Activated CD4-positive, alpha-beta T cell treated with anti-CD3 and anti-CD28 coated beads for 48 hours (primary cell): ENCODE data around the gene TULP3.

Experiments
- DNase-seq: peaks from one replicate; pipeline ENCODE4 v3.0.0-alpha.2; 2020

The TULP3 gene

GRCh38 chr12:2936301-2936700 lies 45.6 kb downstream of the TULP3 start:
- DNase-seq, result no peak

GRCh38 chr12:2937500-2937899 lies 46.8 kb downstream of the TULP3 start:
- DNase-seq, result no peak

DNA sequence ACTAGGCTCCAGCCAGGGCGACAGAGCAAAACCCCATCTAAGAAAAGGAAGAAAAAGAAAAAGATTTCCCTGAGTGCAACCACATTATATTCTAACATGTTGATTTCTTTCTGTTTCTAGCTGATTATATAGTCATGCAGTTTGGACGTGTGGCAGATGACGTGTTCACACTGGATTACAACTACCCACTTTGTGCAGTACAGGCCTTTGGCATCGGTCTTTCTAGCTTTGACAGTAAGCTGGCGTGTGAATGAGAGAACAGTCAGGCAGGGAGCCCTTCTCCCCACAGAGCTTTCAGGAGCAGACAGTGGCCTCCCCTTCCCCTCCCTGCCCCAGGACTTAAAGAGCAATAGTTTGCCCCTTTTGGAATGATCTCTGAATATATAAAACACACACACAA lies 48.5 kb downstream of the TULP3 start:
- DNase-seq, result no peak

GRCh38 chr12:2940564-2940963 lies 49.9 kb downstream of the TULP3 start:
- no peak for DNase-seq

- no peak for DNase-seq
These were observed 50.8 kb downstream of the TULP3 start for GRCh38 chr12:2941524-2941923.

DNA sequence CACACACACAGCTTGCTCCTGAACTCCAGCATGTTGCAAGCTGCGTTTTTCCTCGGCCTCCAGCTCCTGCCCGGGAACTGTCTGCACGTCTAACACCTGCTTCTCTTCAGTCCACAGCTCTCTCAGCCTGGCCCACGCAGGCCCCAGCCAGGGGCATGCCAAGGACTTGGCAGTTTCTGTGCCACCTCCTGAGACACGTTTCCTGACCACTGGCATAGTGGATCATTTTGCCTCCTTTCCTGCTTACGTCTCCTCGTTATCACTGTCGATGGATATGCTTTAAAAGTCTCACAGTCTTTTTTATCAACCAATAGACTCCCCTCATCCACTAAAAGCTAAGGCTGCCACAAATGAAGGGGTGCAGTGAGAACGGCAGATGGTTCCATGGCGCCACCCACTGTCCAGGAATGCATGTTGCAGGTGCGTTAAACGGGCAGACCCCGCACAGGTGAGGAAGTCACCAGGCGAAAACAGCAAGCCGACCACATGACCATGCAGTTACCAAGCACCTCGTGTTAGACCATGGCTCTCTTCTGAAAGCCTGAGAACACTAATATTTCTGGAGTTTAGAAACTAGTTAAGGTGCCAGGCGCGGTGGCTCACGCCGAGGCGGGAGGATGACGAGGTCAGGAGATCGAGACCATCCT lies 53.8 kb downstream of the TULP3 start:
- peak; percentile 77 for DNase-seq

- no peak for DNase-seq
These were observed 58.7 kb downstream of the TULP3 start for GRCh38 chr12:2949411-2949810.

GRCh38 chr12:2955888-2956287 lies 65.2 kb downstream of the TULP3 start:
- DNase-seq, result no peak

DNA sequence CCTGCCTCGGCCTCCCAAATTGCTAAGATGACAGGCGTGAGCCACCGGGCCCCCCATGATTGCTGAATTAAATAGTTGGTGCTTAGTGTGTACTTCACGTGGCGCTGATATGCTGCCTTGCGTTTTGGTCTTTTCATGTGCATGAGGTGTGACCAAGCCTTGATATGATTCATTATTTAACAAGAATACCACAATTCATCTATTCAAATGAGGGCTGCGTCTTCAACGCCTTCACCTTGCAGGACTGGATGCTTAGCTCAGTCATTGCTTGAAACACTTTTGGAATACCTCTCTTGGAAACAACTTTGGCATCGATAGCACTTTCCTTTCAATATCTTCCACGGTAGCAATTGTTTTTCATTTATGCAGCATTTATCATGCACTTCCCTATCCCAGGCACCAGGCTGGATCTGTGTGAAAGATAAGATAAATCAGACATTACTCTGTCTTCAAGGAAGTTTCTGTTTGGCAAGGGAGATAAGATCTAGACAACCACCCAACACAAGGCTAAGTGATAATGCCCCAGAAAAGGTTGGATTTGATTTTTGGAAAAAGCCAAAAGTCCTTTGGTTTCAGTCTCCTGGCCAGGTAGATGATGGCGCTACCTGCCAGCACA lies 67.2 kb downstream of the TULP3 start:
- no peak for DNase-seq

DNA sequence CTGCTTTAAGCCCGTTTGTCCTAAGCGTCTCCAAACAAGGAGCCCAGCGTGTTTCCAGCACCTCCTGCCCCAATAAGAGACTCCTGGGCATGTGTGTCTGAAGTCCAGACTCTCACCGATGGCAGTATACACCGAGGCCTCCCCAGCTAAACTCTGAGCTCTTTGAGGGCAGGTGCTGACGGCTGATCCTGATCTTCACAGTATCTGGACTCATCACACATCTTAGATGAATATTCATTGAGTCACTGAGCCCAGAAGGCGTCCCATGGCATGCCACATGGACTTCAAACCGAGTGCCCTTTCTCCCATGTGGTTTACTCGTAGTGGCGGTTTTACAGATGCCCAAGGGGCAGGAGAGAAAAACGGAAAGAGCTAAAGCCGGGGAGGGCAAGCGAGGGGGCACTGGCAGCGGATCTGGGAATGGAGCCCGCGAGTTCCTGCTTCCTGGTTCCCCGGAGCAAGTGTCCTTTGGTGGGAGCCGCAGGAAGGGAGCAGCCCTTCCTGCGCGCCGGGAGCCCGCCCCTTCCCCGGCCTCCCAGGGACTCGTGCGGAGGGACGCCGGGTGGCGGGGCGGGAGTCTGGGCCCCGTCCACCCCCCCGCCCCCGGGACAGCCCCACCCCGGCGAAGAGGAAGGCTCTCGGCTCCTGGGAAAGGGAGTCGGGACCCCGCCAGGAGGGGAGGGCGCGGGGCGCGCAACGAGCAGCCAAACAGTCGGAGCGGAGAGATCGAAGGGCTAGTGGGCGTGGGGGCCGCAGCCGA lies 67.9 kb downstream of the TULP3 start:
- DNase-seq, result peak; percentile 13

DNA sequence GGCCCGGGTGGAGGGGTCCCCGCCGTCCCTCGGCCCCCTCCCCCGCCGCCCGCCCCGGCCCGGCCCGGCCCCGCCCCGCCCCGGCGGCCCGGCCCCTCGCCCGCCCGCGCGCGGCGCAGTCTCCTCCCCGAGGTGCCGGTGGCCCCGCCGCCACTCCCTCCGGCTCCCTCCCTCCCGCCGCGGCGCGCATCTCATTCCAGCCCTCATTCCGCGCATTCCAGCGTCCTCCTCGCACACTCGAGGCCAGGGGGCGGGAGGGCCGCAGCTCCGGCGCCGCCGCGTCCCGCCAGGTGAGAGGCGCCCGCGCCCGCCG lies 68.5 kb downstream of the TULP3 start, which contains the start of gene TEAD4:
TEAD4 (plus strand) TSS at position 206 of the 313 bp plus-strand sequence.
- peak; percentile 38 for DNase-seq

- peak; percentile 39 for DNase-seq
These were observed 69.1 kb downstream of the TULP3 start for GRCh38 chr12:2959505-2960389.

DNA sequence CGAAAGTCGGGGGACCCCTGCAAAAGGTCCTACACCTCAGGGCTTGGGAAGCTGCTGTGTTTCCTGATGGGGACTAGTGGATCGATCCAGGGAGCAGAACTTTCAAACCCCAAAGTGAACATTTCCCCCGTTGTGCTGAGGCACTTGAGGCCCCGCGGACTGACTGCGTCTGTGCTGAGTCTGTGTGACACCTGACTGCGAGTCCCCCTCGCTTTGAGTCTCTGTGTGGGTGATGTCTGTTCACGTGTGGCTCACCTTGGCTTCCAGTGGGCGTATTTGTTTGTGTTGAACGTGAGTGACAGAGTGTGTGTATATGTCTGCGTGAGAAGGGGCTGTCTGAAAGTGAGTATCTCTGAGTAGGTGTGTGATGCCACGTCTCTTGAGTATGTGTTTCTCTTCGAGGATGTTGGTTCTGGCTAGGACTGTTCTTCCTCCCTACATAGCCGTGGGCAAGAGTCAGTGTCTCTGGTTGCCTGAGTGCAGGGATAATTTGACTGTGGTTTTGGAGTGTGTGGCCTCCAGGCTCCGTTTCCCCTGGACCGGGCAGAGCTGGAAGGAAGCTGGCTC lies 69.8 kb downstream of the TULP3 start:
- DNase-seq, result peak; percentile 36

DNA sequence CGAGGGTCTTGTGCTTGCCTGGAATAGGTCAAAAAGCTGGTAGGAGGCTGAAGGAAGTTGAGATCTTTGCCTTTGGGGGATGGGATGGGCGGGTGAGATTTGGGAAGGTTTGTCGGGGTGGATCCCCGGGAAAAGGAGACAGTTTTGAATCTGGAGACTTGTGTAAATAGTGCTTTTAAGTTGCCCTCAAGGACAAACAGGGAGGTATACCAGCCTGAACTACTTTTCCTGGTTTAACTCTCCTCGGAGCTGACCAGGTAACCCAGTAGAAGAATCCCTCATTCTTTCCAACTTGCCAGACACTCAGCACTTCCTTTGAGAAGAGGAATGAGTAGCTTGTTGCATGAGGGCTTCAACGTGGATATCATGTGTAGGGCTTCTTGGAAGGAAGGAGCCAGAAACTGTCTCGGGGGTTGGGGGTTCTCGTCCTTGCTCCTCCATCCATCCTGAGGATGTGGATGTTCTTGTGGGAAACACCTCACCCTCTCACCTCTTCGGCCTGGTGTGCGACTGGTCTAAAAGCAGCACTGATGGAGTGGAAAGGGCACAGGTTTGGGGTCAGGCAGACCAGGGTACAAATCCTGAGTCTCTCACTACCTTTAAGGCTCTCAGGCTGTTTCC lies 70.4 kb downstream of the TULP3 start:
- no peak for DNase-seq

DNA sequence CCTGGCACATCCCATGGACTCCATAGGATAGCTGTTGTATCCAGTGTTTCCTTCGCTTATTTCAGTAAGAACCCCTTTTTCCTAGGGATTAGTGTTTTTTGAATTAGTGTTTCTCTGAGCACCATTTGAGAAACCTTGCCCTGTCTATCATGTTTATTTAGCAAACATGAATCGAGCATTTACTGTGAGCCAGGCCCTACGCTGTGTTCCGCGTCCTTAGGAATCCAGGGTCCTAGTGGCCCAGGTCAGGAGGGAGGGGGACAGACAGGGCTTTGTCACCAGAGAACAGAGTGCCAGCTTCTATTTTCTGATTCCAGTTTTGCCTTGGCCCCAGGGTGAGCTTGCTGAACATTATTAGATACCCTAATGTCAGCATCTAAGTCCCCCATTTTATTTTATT lies 71.0 kb downstream of the TULP3 start:
- no peak for DNase-seq

DNA sequence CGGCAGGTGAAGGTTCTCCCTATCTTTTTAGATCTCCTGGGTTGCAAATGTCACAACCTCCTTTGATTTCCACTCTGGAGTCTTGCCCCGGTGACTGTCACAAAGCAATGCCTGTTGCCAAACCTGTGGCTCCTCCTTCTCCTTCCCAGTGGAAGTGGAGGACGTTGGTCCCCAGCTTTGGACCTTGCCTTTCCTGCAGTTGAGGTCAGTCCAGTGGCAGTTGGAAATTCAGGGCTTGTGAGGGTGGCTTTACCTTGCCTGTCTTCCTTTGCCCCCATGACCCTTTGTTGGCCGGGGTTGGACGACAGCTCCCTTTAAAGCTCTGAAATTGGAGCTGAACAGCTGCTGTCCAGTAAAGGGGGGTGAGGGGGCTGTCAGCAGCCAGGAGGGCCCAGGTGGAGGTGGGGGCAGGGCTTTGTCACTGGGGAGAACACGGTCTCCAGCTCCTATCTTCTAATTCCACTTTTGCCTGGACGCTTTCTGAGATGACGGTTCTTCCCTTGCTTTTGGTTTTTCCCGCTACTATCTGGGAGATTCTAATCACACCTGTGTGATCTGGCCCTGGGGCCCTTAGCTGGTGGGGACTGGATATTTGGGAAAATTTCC lies 72.6 kb downstream of the TULP3 start:
- no peak for DNase-seq

- DNase-seq, result no peak
These were observed 73.1 kb downstream of the TULP3 start for GRCh38 chr12:2963760-2964292.

- no peak for DNase-seq
These were observed 77.0 kb downstream of the TULP3 start for GRCh38 chr12:2967651-2968050.

- DNase-seq, result no peak
These were observed 80.1 kb downstream of the TULP3 start for GRCh38 chr12:2970744-2971143.

DNA sequence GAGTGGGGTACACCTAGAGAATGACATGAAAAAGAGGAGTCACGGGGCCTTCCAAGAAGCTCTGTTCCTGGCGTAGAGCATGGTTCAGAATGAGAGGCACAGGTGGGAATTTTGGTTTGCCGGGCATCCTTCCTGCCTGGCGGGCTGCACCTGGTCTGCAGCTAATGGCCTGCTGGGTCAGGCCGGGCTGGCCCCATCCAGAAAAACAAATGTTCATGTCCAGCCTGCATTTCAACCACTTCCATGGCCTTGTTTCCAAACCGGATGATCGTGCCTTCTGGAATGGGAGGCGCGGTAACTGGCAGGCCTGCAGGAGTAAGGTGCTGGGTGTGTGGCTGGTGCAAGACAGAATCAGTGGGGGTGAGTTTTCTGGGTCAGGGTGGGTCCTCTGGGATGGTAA lies 82.9 kb downstream of the TULP3 start:
- DNase-seq, result no peak

- no peak for DNase-seq
These were observed 83.9 kb downstream of the TULP3 start for GRCh38 chr12:2974560-2974971.

GRCh38 chr12:2976581-2976996 lies 85.9 kb downstream of the TULP3 start:
- DNase-seq, result no peak
